Amniotic stem cell (primary cell): ENCODE data around the gene FBXO34.
"Not testable (repeated sequence)": the region's sequence is repeated elsewhere in the genome, so short reads cannot be mapped to it uniquely, and the experiment has no call there.

Experiments used
- DNase-seq: peaks from one replicate; lab custom pipeline; 2025; lab: John Stamatoyannopoulos, UW

The FBXO34 gene

GRCh38 chr14:55348766-55349453, 77.7 kb downstream of the FBXO34 start:
- no peak for DNase-seq

- no peak for DNase-seq
Observed at GRCh38 chr14:55349565-55349964, 78.3 kb downstream of the FBXO34 start.

- DNase-seq = no peak
Observed at GRCh38 chr14:55350461-55350860, 79.2 kb downstream of the FBXO34 start.

- DNase-seq = no peak
Observed at GRCh38 chr14:55351111-55351510, 79.9 kb downstream of the FBXO34 start.

- DNase-seq = no peak
Observed at GRCh38 chr14:55352201-55352600, 81.0 kb downstream of the FBXO34 start.

GRCh38 chr14:55353686-55354467, 82.7 kb downstream of the FBXO34 start:
- no peak for DNase-seq

- DNase-seq = no peak
Observed at GRCh38 chr14:55354500-55354899, 83.3 kb downstream of the FBXO34 start.

- no peak for DNase-seq
Observed at GRCh38 chr14:55355922-55356321, 84.7 kb downstream of the FBXO34 start.

GRCh38 chr14:55356913-55357312, 85.7 kb downstream of the FBXO34 start:
- no peak for DNase-seq

- no peak for DNase-seq
Observed at GRCh38 chr14:55359307-55359706, 88.1 kb downstream of the FBXO34 start.

GRCh38 chr14:55361190-55361589, 90.0 kb downstream of the FBXO34 start:
- no peak for DNase-seq

- DNase-seq = no peak
Observed at GRCh38 chr14:55366271-55366670, 95.0 kb downstream of the FBXO34 start.

- no peak for DNase-seq
Observed at GRCh38 chr14:55370883-55371455, 99.7 kb downstream of the FBXO34 start.

GRCh38 chr14:55372423-55372822, 101.2 kb downstream of the FBXO34 start:
- no peak for DNase-seq

GRCh38 chr14:55372825-55373224, 101.6 kb downstream of the FBXO34 start:
- no peak for DNase-seq

- no peak for DNase-seq
Observed at GRCh38 chr14:55373784-55374705, 102.8 kb downstream of the FBXO34 start.

GRCh38 chr14:55374771-55375170, 103.5 kb downstream of the FBXO34 start:
- DNase-seq = no peak

- DNase-seq = no peak
Observed at GRCh38 chr14:55377236-55377635, 106.0 kb downstream of the FBXO34 start.

- no peak for DNase-seq
Observed at GRCh38 chr14:55381040-55381439, 109.8 kb downstream of the FBXO34 start.

- DNase-seq = no peak
Observed at GRCh38 chr14:55381561-55381960, 110.3 kb downstream of the FBXO34 start.

GRCh38 chr14:55382483-55382882, 111.3 kb downstream of the FBXO34 start:
- no peak for DNase-seq

GRCh38 chr14:55383056-55383466, 111.8 kb downstream of the FBXO34 start:
- DNase-seq = not testable (repeated sequence)
